DOHH2 (cell line): Measurements from ENCODE around the gene PRKN.
"Not testable (repeated sequence)": the region's sequence is repeated elsewhere in the genome, so short reads cannot be mapped to it uniquely, and the experiment has no call there.

ENCODE experiments used
- CTCF ChIP-seq: fragments of 200-600 bp; sonication (generic); IDR thresholded peaks from one replicate; pipeline ENCODE4 v1.5.1; 2014; ENCODE audit warnings: antibody characterized with exemption, mild to moderate bottlenecking, low read depth, low read length; ENCODE audit not compliant: poor library complexity, severe bottlenecking
- EZH2phosphoT487 ChIP-seq: fragments of 200-600 bp; sonication (generic); IDR thresholded peaks from 2 replicates; pipeline ENCODE4 v1.6.1; 2017; ENCODE audit warnings: borderline replicate concordance, mild to moderate bottlenecking, antibody characterized with exemption, low read length, moderate library complexity, mixed read lengths

DNA sequence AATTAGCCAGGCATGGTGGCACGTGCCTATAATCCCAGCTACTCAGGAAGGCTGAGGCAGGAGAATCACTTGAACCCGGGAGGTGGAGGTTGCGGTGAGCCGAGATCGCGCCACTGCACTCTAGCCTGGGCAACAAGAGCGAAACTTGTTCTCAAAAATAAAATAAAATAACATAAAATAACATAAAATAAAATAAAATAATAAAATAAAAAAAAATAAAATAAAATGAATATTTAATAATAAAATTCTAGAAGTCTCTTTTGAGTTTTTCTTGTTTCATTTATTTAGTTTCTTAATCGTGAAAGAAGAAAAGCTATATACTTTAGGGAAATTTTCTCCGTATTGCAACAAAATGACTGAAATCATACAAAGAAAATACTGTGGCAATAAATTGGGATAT lies 841.0 kb downstream of the PRKN start:
- TF ChIP-seq CTCF, EZH2phosphoT487: not testable (repeated sequence)
